Lung (tissue), 12 donors: Measurements from ENCODE around the gene RIMOC1. TPM values are rescaled to one million over a fixed set of nuclear protein-coding genes. Genes with fewer than 3 reads are reported as not detected.

Experiments
- ATAC-seq: fragments of 200-7000 bp; cut with Tn5 transposase; one replicate; pipeline ENCODE4 v1.9.1; 2020; ENCODE audit warnings: moderate number of reproducible peaks; ENCODE audit not compliant: insufficient read depth, low FRiP score
- DNase-seq, 3 donors: peaks; one replicate each; pipeline ENCODE4 v3.0.0-alpha.2; 2013 to 2017
- H3K27ac ChIP-seq, 2 donors: one replicate each; pipeline ENCODE4 v1.5.1; 2013; ENCODE audit warnings: mild to moderate bottlenecking in 2 of 2, moderate library complexity in 2 of 2, control low read depth in 1 of 2, inconsistent platforms in 1 of 2, low read depth in 1 of 2, low read length in 1 of 2
- H3K27me3 ChIP-seq, 3 donors: one replicate each; pipeline ENCODE4 v1.5.1; 2013; ENCODE audit warnings: low read length in 2 of 3; ENCODE audit not compliant: control insufficient read depth in 3 of 3, insufficient read depth in 3 of 3
- H3K36me3 ChIP-seq, 4 donors: one replicate each; pipeline ENCODE4 v1.5.1; 2013; ENCODE audit warnings: low read length in 4 of 4, mild to moderate bottlenecking in 1 of 4, moderate library complexity in 1 of 4; ENCODE audit not compliant: control insufficient read depth in 4 of 4, insufficient read depth in 4 of 4
- H3K4me1 ChIP-seq, 5 donors: one replicate each; pipeline ENCODE4 v1.5.1; 2013; ENCODE audit warnings: low read length in 5 of 5, mild to moderate bottlenecking in 2 of 5, moderate library complexity in 1 of 5; ENCODE audit not compliant: control insufficient read depth in 5 of 5, insufficient read depth in 5 of 5
- H3K4me3 ChIP-seq: one replicate; pipeline ENCODE4 v1.5.1; 2013; ENCODE audit warnings: mild to moderate bottlenecking, control low read depth, moderate library complexity
- H3K9ac ChIP-seq, 2 donors: one replicate each; pipeline ENCODE4 v1.5.1; 2013; ENCODE audit warnings: low read length in 2 of 2, control low read depth in 1 of 2; ENCODE audit not compliant: insufficient read depth in 1 of 2
- H3K9me3 ChIP-seq, 4 donors: one replicate each; pipeline ENCODE4 v1.5.1; 2013; ENCODE audit warnings: low read length in 3 of 4, mild to moderate bottlenecking in 1 of 4, moderate library complexity in 1 of 4; ENCODE audit not compliant: control insufficient read depth in 4 of 4, insufficient read depth in 3 of 4
- CTCF ChIP-seq: IDR thresholded peaks from 2 replicates; pipeline ENCODE4 v1.5.1; 2012; ENCODE audit warnings: mild to moderate bottlenecking; ENCODE audit errors: control extremely low read depth, extremely low read depth
- WGBS, 2 donors: extraction: QIAGEN DNeasy Blood & Tissue Kit; methylation state at CpG; one replicate each; pipeline ENCODE4 v1.1.7; 2013; 5-methylcytosine and 5-hydroxymethylcytosine counted together
- polyA plus RNA-seq, 2 donors: library from polyadenylated mRNA; stranded (reverse); fragments of 200-250 nt; gene quantifications; one replicate each; pipeline ENCODE4 v1.2.1, GENCODE V29; 2013
- total RNA-seq, 2 donors: library from RNA; depleted of rRNA in 1 of 2; stranded (reverse); fragments of >200 nt in 1 of 2; gene quantifications; one replicate each; pipeline ENCODE4 v1.2.1, GENCODE V29; 2014 to 2021
- donor health status: control.
- donor health status: control.
- donor health status: Bipolar disorder and iron deficiency.
- donor health status: healthy.
- donor health status: DM: yes; HTN: yes; CAD: no.

The RIMOC1 gene
- total and polyA plus RNA-seq, 4 donors = 6.7 to 25.3 (median 17.2) TPM

GRCh38 chr5:41883243-41883642, 20.9 kb upstream of the RIMOC1 start:
- H3K27me3 ChIP-seq = no peaks in the 10 kb centered on the region
- H3K9me3 ChIP-seq = no peaks in the 10 kb centered on the region
- DNase-seq (no peak), ATAC-seq (no peak)
- H3K36me3 ChIP-seq = no peaks in the 10 kb centered on the region
- H3K4me1 ChIP-seq = peaks cover 0 to 16% (median 0%) of the 10 kb centered on the region in 5 donors
- no peak for TF ChIP-seq CTCF
- no peak overlapping the region for H3K4me3 ChIP-seq
- no peak overlapping the region for H3K27ac ChIP-seq
- H3K9ac ChIP-seq = no peak overlapping the region
- WGBS, 2 donors = 80 to 84% methylated on average over 3 of the region's 3 CpGs

GRCh38 chr5:41883936-41884335, 20.2 kb upstream of the RIMOC1 start:
- no peaks in the 10 kb centered on the region for H3K9me3 ChIP-seq
- H3K4me1 ChIP-seq = peaks cover 0 to 9% (median 0%) of the 10 kb centered on the region in 5 donors
- TF ChIP-seq CTCF = no peak
- H3K4me3 ChIP-seq = no peak overlapping the region
- ATAC-seq (no peak), DNase-seq (no peak)
- WGBS, 2 donors = 90 to 93% methylated on average over 2 of the region's 2 CpGs
- H3K9ac ChIP-seq = no peak overlapping the region
- H3K36me3 ChIP-seq = no peaks in the 10 kb centered on the region
- H3K27me3 ChIP-seq = no peaks in the 10 kb centered on the region
- H3K27ac ChIP-seq = no peak overlapping the region

GRCh38 chr5:41885286-41885685, 18.9 kb upstream of the RIMOC1 start:
- Histone ChIP-seq H3K4me1 (no peaks in the 10 kb centered on the region), H3K9ac (no peak overlapping the region), H3K27me3 (no peaks in the 10 kb centered on the region), H3K4me3 (no peak overlapping the region), H3K36me3 (no peaks in the 10 kb centered on the region), H3K27ac (no peak overlapping the region), H3K9me3 (no peaks in the 10 kb centered on the region)
- no peak for ATAC-seq
- no peak for DNase-seq
- no peak for TF ChIP-seq CTCF

GRCh38 chr5:41891066-41891707, 13.0 kb upstream of the RIMOC1 start:
- Histone ChIP-seq H3K27ac (no peak overlapping the region), H3K9me3 (no peaks in the 10 kb centered on the region), H3K9ac (no peak overlapping the region), H3K4me1 (peaks cover 0 to 10% (median 3%) of the 10 kb centered on the region in 5 donors), H3K4me3 (no peak overlapping the region), H3K27me3 (peaks cover 0 to 6% (median 0%) of the 10 kb centered on the region in 3 donors), H3K36me3 (no peaks in the 10 kb centered on the region)
- no peak for DNase-seq
- no peak for ATAC-seq
- TF ChIP-seq CTCF = no peak
- 66 to 75% methylated on average over 2 of the region's 2 CpGs for WGBS, 2 donors
